ENCODE data around the gene TTBK1.

GRCh38 chr6:43265564-43265963 lies 22.3 kb downstream of the TTBK1 start:
- TF ChIP-seq, protein P1, sequence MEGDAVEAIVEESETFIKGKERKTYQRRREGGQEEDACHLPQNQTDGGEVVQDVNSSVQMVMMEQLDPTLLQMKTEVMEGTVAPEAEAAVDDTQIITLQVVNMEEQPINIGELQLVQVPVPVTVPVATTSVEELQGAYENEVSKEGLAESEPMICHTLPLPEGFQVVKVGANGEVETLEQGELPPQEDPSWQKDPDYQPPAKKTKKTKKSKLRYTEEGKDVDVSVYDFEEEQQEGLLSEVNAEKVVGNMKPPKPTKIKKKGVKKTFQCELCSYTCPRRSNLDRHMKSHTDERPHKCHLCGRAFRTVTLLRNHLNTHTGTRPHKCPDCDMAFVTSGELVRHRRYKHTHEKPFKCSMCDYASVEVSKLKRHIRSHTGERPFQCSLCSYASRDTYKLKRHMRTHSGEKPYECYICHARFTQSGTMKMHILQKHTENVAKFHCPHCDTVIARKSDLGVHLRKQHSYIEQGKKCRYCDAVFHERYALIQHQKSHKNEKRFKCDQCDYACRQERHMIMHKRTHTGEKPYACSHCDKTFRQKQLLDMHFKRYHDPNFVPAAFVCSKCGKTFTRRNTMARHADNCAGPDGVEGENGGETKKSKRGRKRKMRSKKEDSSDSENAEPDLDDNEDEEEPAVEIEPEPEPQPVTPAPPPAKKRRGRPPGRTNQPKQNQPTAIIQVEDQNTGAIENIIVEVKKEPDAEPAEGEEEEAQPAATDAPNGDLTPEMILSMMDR (IDR thresholded peaks at IDR 0.05): no peak
- TF ChIP-seq POLR2A (IDR thresholded peaks at IDR 0.05): no peak
